ENCODE measurements around the gene TRIM63. TPM values are rescaled to one million over a fixed set of nuclear protein-coding genes. Genes with fewer than 3 reads are reported as not detected.

TRIM63 gene
- total and polyA plus RNA-seq, 9 of the 15 experiments (the other 6 are each of a cell fraction or from before 2014, with no cell fraction given) = 0.08 to 0.57 (median 0.36) TPM

DNA sequence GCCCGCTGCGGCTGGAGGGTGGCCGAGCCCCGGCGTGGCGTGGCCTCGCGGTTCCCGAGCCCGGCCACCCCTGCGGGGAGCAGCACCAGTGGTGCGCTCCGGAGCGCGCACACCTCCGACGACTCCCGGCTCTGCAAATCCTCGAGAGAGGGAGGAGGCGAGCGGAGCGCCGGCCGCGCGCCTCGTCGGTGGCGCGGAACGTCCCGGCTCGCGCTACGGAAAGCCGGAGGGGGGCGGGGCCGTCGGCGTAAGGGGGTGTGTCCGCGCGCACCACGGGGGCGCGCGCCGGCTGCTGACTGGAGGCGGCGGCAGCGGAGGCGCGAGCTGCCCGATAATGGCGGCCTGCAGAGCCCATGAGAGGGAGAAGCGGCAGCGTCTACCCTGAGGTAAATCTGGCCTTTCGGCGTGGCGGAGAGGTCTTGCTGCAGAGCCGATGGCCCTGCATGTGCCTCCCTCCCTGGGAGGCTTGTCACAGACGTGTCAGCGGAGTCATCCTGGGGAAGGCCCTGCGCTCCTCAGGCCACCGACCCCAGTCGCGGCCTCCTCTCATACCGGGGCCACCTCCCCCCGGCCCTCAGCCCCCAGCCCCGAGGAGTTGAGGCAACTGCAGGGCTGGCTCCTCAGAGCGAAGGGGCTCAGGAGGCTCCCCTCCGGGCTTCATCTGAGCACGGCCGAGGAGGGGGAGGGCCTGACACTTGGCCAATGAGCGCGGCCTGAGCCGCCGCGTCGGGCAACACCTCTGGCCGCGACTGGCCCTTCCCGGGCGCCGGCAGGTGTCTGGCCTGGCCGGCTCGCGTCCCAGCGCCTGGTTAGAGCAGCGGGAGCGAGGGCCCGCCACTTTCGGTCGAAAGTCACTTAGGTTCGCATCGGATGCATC lies 44.3 kb upstream of the TRIM63 start, which contains the start of gene PDIK1L (continued):
- TF ChIP-seq PCBP2 (IDR thresholded peaks at IDR 0.05; ENCODE audit: low read depth, low read length, poor library complexity, severe bottlenecking) (no peak), POU5F1 (IDR thresholded peaks at IDR 0.05; ENCODE audit: borderline replicate concordance, low read depth, low read length, partially characterized antibody) (peak; percentile 68), SREBF2 (CRISPR knock-in tag; IDR thresholded peaks at IDR 0.05) (no peak), STAG1 (CRISPR knock-in tag; IDR thresholded peaks at IDR 0.05; ENCODE audit: borderline replicate concordance) (no peak), ZNF174 (CRISPR knock-in tag; IDR thresholded peaks at IDR 0.05) (no peak), KLF13 (tag; IDR thresholded peaks at IDR 0.05; ENCODE audit: borderline replicate concordance, low read depth) (peak; percentile 100), ZNF143 (CRISPR knock-in tag; IDR thresholded peaks at IDR 0.05) (no peak), ZNF449 (CRISPR knock-in tag; IDR thresholded peaks at IDR 0.05) (0 out of 2 replicates have a peak, but pooled peaks have one; percentile 15), HNRNPUL1 (IDR thresholded peaks at IDR 0.05; ENCODE audit: low read length) (no peak), ZZZ3 (IDR thresholded peaks at IDR 0.05) (no peak), CTBP1 (IDR thresholded peaks at IDR 0.05; ENCODE audit: borderline replicate concordance) (peak; percentile 98), ZNF695 (CRISPR knock-in tag; IDR thresholded peaks at IDR 0.05) (no peak), ZNF165 (CRISPR knock-in tag; IDR thresholded peaks at IDR 0.05; ENCODE audit: borderline replicate concordance) (peak; percentile 22; the same call in 1 of the 2 replicates), ZBTB43 (CRISPR knock-in tag; IDR thresholded peaks at IDR 0.05) (no peak), TAF1 (IDR thresholded peaks at IDR 0.05; ENCODE audit: control insufficient read depth, extremely low read depth, insufficient read depth, low read length, severe bottlenecking) (peak; percentile 86), PREB (CRISPR knock-in tag; IDR thresholded peaks at IDR 0.05) (no peak), CREB3L1 (IDR thresholded peaks at IDR 0.05; ENCODE audit: borderline replicate concordance, low read depth) (no peak; the same call in 1 of the 2 replicates), FOXK1 (CRISPR knock-in tag; IDR thresholded peaks at IDR 0.05; ENCODE audit: borderline replicate concordance) (no peak)
- TF ChIP-seq, protein P1, sequence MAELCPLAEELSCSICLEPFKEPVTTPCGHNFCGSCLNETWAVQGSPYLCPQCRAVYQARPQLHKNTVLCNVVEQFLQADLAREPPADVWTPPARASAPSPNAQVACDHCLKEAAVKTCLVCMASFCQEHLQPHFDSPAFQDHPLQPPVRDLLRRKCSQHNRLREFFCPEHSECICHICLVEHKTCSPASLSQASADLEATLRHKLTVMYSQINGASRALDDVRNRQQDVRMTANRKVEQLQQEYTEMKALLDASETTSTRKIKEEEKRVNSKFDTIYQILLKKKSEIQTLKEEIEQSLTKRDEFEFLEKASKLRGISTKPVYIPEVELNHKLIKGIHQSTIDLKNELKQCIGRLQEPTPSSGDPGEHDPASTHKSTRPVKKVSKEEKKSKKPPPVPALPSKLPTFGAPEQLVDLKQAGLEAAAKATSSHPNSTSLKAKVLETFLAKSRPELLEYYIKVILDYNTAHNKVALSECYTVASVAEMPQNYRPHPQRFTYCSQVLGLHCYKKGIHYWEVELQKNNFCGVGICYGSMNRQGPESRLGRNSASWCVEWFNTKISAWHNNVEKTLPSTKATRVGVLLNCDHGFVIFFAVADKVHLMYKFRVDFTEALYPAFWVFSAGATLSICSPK (IDR thresholded peaks at IDR 0.05; ENCODE audit: borderline replicate concordance) = no peak
